HPDE6-E6E7 (cell line): ENCODE measurements around the gene COBL.

Experiments
- DNase-seq: peaks from one replicate; pipeline ENCODE4 v3.0.0; 2011; ENCODE audit warnings: missing footprints; ENCODE audit errors: extremely low spot score

COBL gene

DNA sequence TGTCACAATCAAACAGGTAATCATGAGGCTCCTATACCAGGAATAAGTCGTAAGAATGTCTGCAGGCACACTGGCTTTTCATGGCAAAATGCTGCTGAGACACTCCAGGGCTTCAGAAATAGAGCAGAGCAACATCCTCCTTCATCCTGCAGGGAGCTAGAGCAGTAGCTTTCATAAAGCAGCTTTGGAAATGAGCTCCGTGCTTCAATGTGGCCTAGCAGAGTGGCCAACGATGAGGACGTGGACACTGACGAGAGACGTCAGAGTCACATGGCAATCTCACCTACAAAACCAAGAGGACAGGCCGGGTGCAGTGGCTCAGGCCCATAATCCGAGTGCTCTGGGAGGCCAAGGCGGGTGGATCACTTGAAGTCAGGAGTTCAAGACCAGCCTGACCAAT lies 9.8 kb downstream of the COBL start:
- no peak for DNase-seq

DNA sequence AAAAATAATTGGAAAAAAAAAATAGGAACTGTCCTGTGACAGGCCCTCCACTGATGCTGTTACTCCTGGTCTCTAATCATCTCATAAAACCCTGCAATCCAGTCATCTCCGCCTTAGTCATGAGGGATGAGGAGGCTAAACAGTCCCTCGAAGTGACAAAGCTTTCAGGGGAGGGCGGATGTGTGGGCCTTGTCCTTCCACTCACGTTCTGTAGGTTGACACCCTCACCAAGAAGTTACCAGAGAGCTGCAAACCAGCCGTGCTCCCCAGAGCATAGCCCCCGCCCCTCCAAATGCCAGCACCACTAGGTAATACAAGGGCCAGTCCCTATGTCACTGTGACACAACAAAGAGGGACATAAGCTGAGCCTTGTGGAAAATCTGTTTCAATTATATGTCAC lies 11.9 kb downstream of the COBL start:
- DNase-seq = no peak

DNA sequence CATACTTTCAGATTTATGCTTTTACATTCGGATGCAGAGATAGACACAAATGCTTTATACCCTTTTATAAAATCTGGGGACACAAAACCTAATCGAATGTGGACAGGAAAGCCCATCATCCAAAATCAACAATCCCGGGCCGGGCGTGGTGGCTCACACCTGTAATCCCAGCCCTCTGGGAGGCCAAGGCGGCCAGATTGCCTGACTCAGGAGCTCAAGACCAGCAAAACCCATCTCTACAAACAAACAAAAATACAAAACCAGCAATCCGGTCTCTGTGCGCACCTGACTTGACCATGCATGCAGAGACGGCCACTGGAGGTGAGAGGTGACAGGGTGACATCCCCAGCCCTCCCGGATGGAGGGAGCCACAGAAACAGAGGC lies 13.5 kb downstream of the COBL start:
- DNase-seq = no peak

DNA sequence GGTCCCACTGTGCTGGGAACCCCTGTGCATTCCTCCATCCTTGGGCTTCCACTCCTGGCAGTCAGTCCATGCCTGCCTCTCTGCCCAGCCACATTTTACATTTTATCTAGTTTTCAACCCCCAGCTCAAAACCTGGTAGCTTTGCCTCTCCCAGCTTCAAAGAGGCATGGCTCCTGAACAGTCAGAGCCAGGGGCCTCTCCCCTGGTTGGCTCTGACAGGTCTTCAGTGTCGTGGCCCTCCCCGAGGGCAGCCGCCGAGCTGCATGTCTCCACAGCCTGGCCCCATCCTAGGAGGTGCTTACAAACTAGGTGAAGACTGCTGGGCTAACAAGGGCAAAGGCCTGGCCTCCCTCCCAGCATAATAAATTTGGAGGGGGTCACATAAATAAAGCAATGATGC lies 14.8 kb downstream of the COBL start:
- DNase-seq = no peak

DNA sequence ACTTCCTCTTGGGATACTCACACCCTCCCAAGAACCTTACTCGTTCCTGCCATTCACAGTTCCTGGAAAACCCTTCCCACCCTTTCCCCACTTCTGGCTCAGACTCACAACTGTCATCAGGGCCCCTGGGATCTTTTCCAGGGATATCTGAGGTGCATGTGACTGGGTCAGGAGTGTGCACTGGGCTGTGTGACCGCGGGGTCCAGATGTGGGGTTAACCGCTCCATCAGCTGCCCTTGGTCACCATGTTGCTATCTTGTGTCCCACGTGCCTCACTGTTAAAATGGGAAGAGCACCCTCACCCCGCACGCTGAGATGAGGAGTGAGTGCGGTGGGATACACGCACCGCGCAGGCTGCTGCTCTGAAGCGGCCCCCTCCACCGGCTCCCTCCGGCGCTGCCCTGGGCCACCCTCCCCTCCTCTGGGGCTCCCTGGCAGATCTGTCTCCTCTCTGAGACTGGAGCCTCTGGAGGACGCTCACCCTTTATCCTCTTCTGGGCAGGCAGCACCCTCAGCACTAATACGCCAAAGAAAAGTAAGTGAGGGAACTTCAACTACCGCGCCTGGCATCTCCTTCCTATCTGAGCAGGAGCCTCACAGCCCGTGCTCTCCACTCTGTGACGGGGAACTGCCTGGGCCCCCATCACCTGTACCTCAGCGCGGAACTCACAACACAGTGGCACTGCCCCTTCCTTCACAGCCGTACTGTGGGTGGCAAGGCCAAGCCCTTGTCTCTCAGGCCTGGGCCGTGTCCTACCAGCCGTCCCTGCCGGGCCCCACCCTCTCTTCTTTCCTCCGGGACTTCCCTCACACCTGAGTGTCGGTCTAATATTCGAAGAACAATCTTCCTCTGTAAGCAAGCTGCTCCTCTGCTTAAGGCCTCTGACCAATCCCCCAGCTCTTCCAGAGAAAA lies 15.6 kb downstream of the COBL start:
- no peak for DNase-seq

DNA sequence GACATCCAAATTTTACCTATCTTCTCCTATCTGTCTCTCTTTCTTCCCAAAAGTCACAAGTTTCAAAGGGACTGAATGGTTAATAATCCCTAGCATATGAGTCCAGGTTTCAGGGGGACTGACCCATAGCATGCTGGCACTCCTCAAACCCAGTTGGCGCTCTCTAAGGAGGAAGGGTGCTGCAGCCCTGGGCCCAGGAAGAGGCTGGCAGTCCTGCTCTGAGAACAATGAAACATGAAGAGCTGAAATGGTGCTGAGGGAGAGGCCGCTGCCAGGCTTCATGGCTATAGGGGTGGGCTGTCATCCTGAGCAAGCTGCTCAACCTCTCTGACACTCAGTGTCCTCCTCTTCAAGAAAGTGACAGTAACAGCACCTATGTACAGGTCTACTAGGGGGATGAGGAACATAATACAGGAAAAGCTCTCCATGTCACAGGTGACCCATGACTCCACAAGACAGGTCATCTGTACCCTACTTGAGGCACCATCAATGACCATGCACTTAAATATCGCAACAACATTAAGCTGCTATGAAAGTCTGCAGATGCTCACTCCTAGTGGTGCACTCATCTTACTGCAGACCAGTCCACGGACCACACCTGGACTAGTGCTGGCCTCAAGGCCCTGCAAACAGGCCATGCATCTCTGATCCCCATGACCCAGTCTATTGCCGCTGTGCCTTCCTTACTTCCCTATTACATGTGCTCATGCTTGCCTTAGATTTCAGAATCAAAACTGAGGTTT lies 17.0 kb downstream of the COBL start:
- no peak for DNase-seq

DNA sequence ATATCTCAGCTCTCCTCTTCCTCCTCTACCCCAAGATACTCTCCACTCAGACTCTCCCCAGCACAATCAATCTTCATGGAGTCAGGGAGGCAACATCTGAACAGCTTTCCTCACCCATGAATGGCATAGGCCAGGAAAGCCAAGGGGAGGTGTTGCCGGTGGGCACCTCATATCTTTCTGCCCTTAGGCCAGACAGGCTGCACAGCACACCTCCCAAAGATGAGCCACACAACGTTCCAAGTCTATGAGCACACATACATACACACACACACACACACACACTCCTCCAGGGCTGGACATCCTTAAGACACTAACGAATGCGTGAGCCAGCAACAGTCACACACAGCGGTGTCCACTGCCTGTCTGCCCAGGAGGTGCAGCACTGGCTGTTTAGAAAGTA lies 17.7 kb downstream of the COBL start:
- DNase-seq = no peak

DNA sequence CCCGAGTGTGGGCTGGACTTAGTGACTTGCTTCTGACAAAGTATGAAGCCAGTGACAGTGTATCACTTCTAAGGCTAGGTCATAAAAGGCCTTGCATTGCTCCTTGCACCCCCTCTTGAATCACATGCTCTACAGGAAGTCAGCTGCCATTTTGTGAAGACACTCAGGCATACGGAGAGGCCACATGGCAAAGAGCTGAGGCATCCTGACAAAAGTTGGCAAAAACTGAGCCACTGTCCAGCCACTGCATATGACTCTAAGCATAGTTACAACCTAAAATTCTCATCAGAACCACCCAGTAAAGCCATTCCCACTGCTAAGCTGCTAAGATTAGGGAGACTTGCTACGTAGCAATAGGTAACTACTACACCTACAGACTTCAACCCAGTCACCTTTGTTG lies 18.6 kb downstream of the COBL start:
- no peak for DNase-seq

DNA sequence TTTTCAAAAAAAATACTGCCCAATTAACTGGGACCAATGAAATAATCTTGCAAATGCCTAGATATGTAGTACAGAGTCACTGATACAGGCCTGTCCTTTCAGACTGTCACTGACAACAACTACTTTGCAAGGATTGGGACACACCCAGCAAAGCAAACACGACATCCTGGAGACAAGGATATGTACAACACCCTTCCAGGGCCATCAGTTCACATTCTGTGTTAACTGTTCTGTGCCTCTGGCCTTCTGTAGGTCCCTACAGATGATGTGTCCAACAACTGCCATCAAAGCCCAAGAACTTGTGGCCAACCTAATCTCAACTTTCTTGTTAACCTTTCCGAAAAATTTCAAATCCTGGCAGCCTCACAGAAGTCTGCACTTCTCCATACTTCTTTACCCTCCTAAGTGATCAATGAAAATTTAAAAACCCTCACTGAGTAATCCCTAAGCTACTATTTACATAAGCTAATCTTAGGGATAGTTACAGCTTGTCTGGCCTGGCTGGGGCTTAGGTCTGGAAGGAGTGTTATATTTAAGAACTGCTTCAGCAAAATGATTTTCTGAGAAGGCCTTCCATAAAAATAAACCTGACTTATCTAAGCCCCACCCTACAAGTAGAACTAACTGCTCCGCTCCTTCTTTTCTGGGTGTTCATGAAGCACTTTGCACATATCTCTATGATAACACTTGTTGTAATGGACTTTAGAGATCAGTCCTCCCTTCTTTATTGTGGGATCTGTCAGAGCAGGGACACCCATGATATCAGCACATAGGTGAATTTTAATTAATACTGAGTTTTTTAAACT lies 21.0 kb downstream of the COBL start:
- no peak for DNase-seq

DNA sequence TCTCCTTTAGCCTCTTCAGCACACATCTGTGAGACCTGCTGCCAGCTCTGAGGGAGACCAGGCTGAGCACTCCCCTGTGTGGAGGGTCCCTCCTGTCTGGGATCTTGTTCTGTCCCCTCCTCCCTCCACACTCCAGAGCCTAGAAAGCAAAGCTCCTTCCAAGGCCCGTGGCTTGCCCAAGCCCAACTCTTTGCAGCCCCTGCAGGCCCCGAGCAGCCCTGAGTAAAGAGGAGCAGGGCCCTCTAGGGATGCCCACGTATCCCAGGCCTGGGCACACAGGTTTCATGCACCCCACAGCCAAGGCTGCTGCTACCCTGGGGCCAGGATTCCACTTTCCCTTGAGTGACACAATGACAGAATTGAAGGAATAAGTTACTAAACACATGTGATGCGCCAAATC lies 24.0 kb downstream of the COBL start:
- no peak for DNase-seq

DNA sequence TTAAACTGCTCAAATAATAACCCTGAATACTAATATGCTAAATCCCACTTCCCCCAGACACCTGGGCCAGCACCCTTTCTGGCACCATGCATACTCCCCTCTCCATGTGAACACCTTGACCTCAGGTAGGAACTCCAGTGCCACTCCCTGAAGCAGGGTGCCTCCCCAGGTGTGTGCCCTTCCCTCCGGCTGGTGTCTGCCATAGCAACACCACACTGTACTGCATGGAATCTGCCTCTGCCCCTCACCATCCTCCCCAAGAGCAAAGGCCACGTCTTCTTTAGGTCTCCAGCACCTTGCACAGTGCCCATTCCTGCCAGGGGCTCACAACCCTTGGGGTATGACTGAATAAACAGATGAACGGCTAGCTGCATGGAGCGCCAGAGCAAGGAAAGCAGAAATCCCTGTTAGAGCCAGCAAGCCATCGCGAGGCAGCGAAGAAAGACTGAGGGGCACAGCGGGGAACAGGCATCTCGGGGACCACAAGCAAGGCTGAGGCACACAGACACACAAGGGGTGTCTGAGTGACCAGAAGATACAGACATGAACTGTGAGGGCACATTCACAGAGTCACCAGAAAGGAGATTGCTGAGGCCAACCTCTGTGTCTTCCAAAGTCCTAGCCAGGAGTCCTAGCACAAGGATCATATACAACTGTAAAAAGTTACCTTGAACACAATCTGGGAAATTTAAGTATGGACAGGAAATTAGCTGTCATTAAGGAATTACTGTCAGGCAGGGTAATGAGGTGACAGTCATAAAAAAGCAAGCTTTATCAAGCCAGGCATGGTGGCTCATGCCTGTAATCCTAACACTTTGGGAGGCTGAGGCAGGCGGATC lies 25.7 kb downstream of the COBL start:
- no peak for DNase-seq

DNA sequence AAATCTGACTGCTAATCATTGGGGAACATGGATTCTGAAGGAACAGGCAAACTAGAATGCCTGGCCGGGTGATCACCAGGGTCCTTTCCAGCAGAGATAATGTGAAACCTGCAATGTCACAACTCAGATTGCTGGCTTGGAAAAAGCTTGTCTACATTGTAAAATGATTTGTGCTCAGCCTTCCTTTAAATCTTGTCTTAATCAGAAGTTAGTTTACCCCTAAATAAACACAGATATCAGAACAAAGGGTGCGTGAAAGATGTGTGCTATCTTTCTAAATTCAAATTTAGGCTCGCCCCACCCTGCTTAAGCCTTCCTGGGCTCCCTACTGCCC lies 26.3 kb downstream of the COBL start:
- no peak for DNase-seq

DNA sequence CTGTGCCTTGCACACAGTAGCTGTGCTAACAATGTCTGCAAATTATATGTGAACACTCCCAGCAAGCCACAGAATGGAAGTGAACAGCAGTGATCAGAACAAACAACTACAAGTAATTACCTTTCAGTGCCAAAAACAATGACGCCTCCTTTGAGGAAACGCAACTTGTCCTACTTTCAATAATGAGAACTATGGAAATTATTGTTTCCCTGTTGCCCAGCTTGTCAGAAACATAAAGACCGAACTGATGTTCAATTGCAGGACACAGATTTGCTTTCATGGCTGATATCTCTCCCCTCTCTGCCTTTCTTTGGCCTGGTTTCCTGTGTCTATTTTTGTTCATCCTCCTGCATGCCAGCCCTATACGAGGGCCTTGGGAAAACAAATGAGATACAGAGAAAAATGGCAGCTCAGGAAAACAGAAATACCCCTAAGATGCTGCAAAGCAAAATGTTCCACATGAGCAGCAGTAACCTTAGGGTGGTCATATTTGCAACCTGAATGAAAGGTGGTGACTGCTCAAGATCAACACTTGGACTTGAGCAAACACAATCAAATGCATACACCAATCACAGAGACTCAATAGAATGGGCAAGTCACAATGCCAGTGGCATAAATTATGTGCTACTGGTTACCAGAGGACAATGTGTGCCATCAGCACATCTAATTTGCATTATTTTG lies 26.8 kb downstream of the COBL start:
- DNase-seq = no peak

DNA sequence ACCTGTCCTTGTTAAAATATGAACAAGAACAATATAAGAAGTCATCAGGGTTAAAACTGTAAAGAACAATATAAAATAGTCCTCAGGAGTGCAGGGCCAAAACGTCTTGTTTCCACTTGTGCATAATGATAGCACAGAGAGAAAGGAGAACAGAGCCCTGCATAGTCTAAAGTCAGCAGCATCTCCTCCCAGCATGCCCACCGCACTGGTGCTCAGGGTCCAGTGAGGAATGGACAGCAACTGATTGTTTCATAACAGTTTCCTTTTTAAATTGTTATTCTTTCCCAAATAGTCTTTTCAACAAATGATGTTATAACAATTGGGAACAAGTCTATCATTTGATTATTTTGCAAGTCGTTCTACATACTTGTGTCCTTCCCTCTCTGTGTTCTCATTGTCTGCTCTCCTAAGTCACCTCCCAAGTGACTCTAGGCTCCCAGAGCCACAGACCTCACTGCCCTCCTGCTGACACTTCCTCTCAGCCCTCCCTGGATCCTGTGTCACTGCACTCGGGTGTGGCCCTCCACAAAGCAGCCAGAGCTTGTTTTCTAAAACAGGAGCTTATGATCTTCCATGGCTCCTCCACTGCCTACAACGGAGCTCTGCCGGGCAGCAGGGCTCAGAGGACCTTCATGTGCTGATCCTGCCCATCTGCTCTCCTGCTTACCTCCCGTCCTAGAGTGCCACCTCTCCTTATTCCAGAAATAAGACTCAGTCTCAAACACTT lies 27.6 kb downstream of the COBL start:
- no peak for DNase-seq

DNA sequence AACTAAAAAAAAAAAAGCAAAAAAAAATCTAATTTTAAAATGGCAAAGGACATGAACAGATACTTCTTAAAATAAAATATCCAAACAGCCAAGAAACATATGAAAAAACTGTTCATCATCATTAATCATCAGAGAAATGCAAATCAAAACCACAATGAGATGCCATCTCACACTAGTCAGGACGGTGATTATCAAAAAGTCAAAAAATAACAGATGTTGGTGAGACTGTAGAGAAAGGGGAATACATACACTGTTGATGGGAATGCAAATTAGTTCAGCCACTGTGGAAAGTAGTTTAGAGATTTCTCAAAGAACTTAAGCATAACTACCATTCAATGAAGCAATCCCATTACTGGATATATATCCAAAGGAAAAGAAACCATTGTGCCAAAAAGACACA lies 30.2 kb downstream of the COBL start:
- no peak for DNase-seq

DNA sequence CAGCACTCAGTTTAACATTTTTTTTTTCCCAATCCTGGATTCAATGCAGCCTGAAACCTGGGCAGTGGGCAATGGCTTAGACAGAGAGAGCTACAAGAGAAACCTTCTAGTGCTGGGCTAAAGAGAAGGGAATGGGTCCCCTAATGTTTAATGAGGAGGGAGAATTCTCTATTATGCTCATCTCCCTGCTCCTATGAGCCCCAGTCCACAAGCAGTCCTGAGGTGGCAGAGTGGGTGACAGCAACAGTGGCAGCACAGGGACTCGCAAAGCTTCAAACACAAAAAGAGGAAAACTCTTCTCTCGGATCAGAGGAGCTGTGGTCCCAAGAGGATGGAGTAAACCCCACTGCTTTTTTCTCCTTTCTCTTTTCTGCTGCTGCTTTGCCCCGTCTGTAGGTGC lies 36.5 kb downstream of the COBL start:
- no peak for DNase-seq

DNA sequence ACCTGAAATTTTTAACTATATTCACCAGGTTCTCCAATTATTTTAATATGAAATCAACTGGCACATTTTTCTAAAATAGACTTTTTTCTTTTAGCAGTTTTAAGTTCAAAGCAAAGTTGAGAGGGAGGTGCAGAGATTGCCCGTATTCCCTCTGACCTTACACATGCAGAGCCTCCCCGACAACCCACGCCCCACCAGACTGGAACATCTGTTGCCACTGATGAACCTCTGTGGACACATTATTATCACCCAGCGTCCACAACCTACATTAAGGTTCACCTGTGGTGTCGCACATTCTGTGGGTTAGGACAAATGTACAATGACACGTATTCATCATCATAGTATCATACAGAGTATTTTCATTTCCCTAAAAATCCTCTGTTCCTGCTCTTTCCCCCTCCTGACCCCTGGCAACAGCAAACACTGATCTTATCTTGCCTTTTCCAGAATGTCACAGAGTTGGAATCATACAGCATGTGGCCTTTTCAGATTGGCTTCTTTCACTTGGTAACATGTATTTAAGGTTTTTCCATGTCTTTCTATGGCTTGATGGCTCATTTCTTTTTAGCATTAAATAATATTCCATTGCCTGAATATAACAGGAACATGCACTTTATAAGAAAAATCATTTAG lies 37.1 kb downstream of the COBL start:
- no peak for DNase-seq

DNA sequence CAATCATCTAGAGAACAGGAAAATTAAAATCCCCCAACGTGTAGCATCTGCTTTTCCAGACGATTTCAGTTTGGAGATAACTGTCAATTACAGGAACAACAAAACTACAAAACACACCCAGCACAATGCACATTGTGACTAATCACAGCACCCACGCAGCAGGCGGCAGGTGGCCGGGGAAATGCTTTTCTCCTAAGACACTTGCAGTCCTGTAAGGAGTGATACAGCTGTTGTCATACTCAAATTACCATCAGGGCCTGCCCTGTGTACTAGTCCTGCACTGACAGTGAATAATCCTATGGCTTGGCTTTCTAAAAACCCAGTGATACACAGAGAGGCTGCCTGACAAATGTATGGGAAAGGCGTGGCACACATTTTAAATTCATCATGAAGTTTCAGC lies 37.8 kb downstream of the COBL start:
- DNase-seq = no peak

DNA sequence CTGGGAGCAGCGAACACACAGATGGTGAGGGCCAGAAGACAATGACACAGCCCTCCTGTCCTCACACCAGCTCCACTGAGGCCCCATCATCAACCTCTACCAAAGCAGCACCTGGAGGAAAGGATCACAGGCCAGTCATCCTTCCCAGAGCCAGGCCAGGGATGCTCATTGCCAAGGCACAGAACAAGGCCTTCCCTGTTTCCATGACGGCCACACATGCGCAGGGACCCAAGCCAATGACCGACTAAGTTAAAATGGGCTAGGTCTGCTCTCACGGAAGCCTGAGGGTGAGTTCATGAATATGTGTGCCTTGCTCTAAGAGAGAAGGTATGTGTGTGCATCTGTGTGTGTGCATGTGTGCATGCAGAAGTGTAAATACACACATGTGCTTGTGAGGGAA lies 39.6 kb downstream of the COBL start:
- DNase-seq = no peak

DNA sequence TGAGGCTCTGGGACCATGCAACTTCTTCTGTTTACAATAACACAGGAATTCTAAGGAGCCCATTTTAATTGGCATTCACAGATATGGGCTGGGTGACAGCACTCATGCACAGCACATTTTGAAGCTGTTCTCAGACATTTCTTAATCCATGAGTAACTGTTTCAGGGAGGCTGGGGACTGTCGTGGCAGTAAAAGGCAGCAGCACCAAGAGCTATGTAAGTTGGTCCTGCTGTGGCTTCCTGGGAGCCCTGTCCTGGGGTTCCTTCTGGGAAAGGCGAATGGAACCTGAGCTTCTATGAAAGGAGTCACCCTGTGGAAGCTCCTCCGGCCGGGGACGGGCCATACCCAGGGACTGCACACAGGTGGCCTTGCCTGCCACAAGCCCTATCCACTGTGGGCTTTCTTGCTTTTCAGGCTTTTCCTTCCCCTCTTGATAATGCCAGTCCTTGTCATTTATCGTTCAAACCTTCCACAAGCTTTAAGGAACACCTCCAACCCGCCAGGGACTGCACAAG lies 40.5 kb downstream of the COBL start:
- DNase-seq = no peak
